K562 (cell line): Measurements from ENCODE around the gene FOXM1. TPM values are rescaled to one million over a fixed set of nuclear protein-coding genes. Genes with fewer than 3 reads are reported as not detected.

Experiments
- DMBX1 ChIP-seq: fragments of 250-450 bp; sonication (Bioruptor Pico); IDR thresholded peaks from 2 replicates; pipeline ENCODE4 v1.8.0; 2022; ENCODE audit warnings: inconsistent platforms, mild to moderate bottlenecking, moderate library complexity, borderline replicate concordance
- ELF1 ChIP-seq: fragments of 200-800 bp; sonication (Bioruptor generic); IDR thresholded peaks from 2 replicates; pipeline ENCODE4 v1.6.1; 2016; ENCODE audit warnings: missing genetic modification characterization, missing compliant biosample characterization
- ETV1 ChIP-seq: fragments of 450-650 bp; conservative IDR thresholded peaks from 2 replicates; pipeline ENCODE4 v1.6.1; 2016; ENCODE audit warnings: missing genetic modification characterization, control low read depth, low read depth, missing compliant biosample characterization
- GABPB2 ChIP-seq: fragments of 250-450 bp; sonication (Bioruptor Pico); conservative IDR thresholded peaks from 2 replicates; pipeline ENCODE4 v1.5.1; 2021; ENCODE audit warnings: mild to moderate bottlenecking
- PML ChIP-seq: IDR thresholded peaks from 2 replicates; pipeline ENCODE4 v1.6.1; 2012; ENCODE audit warnings: low read length, inconsistent platforms
- RCOR1 ChIP-seq, 2 experiments: IDR thresholded peaks; 2 replicates each; pipeline ENCODE4 v1.6.1; 2012; ENCODE audit warnings: low read depth in 2 of 2, low read length in 2 of 2, borderline replicate concordance in 1 of 2, improper control_type of control experiment in 1 of 2
- RERE ChIP-seq: sonication (generic); formaldehyde crosslinking; IDR thresholded peaks from 2 replicates; pipeline ENCODE4 v1.8.0; 2023; ENCODE audit warnings: missing genetic modification reagents, mild to moderate bottlenecking, borderline replicate concordance
- STAT6 ChIP-seq: sonication (generic); formaldehyde crosslinking; IDR thresholded peaks from 2 replicates; pipeline ENCODE4 v1.8.1; 2023; ENCODE audit warnings: mild to moderate bottlenecking, missing genetic modification reagents
- ZHX1 ChIP-seq: fragments of 150-350 bp; conservative IDR thresholded peaks from 2 replicates; pipeline ENCODE4 v1.6.1; 2014; ENCODE audit warnings: low read length
- polyA plus RNA-seq, 8 experiments: library from polyadenylated mRNA; depleted of rRNA in 4 of 8; stranded (reverse) in 5 of 8; unstranded in 3 of 8; fragments of >200 nt; fragmentation: Nextera tagmentation in 2 of 8; fragmentation: Illumina TruSeq in 1 of 8; extraction: Ambion mirVana in 2 of 8; extraction: Trizol in 1 of 8; gene quantifications; 2 replicates each; pipeline versions ENCODE4 v1.2.1 to v1.2.3, GENCODE V29; 2011 to 2014; ENCODE audit warnings: inconsistent platforms in 1 of 8, missing spikeins in 1 of 8
- total RNA-seq, 7 experiments: library from RNA; depleted of rRNA in 6 of 7; stranded (reverse); fragments of >200 nt in 6 of 7; fragmentation: Illumina TruSeq in 2 of 7; extraction: Trizol in 2 of 7; gene quantifications; 2 replicates each; pipeline versions ENCODE4 v1.2.1 to v1.2.3, GENCODE V29; 2011 to 2021; ENCODE audit warnings: low replicate concordance in 1 of 7
- TF ChIP-seq, protein P1 (sequence below): sonication (generic); formaldehyde crosslinking; IDR thresholded peaks from 2 replicates; pipeline ENCODE4 v1.8.0; 2022; ENCODE audit warnings: missing genetic modification reagents, mild to moderate bottlenecking, moderate library complexity, borderline replicate concordance
- TF ChIP-seq, protein P2 (sequence below): fragments of 200-800 bp; sonication (Bioruptor generic); IDR thresholded peaks from 2 replicates; pipeline ENCODE4 v1.6.1; 2017; ENCODE audit warnings: missing genetic modification characterization, missing compliant biosample characterization

The FOXM1 gene
- total and polyA plus RNA-seq, 9 of the 15 experiments (the other 6 are each of a cell fraction or from before 2014, with no cell fraction given): 8.9 to 46.9 (median 17.2) TPM

DNA sequence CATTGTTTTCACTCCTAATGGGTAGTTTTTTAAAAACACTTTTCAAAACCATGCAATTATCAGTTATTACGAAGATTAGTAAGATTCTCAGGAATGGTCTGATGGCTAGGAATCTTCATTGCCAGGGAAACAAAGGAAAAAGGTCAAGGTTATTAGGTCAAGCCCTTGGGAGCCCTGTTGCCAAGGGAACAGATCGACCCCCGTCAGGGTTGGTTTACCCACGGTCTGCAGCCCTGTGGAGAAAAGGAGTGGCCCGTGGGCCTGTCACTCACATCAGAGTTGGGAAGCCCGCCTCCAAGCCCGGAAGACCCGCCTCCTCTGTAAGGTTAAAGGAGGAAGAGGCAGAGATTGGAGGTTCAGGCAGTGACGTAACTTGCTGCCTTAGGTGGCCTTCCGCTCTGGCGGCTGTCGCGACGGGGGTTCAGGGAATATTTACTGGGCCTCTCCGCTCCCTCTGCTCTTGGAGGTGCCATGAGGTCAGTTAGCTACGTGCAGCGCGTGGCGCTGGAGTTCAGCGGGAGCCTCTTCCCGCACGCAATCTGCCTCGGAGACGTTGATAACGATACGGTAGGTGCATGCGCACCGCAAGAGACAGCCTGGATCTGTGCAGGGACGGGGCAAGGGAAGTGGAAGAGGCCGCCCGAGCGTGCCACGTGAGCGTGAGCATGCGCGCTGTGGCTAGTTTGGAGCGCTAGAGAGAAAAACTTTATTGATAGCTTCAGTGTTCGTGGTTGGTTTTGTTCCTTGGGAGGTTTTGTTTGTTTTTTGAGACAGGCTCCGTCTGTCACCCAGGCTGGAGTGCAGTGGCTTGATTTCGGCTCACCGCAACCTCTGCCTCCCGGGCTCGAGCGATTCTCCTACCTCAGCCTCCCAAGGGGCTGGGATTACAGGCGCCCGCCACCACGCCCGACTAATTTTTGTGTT lies 64.4 kb downstream of the FOXM1 start, which contains the start of gene ITFG2 (continued):
- TF ChIP-seq RCOR1 (IDR thresholded peaks at IDR 0.05; ENCODE audit: borderline replicate concordance in 1 of 2, low read depth in 2 of 2, low read length in 2 of 2) (peak in 1 of 2 experiments; percentile 57; a peak in 1 of 4 replicates), ELF1 (tag) (peak; percentile 71), ZHX1 (no peak), STAT6 (CRISPR knock-in tag) (no peak), DMBX1 (CRISPR knock-in tag) (no peak), RERE (CRISPR knock-in tag) (no peak), ETV1 (tag) (peak; percentile 70), GABPB2 (no peak), PML (peak; percentile 81)
- TF ChIP-seq, protein P1, sequence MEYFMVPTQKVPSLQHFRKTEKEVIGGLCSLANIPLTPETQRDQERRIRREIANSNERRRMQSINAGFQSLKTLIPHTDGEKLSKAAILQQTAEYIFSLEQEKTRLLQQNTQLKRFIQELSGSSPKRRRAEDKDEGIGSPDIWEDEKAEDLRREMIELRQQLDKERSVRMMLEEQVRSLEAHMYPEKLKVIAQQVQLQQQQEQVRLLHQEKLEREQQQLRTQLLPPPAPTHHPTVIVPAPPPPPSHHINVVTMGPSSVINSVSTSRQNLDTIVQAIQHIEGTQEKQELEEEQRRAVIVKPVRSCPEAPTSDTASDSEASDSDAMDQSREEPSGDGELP (CRISPR knock-in tag): peak; percentile 69
- TF ChIP-seq, protein P2, sequence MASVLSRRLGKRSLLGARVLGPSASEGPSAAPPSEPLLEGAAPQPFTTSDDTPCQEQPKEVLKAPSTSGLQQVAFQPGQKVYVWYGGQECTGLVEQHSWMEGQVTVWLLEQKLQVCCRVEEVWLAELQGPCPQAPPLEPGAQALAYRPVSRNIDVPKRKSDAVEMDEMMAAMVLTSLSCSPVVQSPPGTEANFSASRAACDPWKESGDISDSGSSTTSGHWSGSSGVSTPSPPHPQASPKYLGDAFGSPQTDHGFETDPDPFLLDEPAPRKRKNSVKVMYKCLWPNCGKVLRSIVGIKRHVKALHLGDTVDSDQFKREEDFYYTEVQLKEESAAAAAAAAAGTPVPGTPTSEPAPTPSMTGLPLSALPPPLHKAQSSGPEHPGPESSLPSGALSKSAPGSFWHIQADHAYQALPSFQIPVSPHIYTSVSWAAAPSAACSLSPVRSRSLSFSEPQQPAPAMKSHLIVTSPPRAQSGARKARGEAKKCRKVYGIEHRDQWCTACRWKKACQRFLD: 0 out of 2 replicates have a peak, but pooled peaks have one; percentile 43
